ENCODE results near the gene STEAP3. TPM values are rescaled to one million over a fixed set of nuclear protein-coding genes. Genes with fewer than 3 reads are reported as not detected.

Gene STEAP3
- total and polyA plus RNA-seq, 2 donors (not counting 3 experiments of a cell fraction or from before 2014, with no cell fraction given): 8.6 to 17.4 TPM

DNA sequence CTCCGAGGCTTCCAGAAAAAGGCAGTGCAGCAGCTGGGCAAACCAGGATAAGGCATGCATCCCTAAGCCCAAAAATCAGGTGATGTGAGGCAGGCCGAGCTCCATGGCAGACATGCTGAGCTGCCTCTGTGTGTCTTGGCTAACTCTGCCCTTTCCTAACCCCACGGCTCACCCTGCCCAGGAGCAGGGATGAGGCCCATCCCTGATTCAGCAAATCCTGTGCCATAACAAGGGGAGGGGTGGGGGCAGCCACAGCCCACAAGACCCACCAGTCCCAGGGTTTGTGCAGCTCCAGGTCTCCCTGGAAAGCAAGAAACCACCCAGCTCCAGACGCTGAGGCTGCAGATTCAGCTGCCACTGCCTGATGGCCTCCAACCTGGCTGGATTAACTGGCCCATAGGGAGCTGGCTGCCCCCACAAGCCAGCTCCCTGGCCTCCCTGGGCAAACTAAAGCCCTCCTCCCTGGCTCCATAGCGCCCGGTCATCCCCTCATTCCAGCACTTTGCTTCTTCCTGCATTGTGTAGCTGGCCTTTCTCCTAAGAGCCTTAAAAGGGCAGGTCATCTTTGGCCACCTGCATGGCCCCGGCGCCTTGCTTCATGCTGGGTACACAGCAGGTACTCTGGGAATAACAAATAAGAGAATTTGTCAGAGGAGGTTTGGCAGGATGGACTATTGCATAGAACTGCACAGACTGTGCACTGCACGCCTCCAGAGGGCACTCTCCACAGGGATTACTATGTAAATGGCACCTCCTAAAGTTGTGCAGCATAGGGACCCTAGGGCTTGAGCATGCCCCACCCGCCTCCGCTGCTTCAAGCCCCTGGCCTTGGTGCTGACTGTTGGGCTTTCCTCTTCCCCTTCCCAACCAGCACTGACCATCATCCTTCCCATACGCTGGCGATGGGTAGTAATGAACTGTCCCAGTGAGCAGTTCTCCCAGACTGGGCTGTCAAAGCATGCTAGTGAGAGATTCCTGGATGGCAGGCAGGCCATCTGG is 10.7 kb downstream of the STEAP3 start:
- Histone ChIP-seq H3K4me3 (replicated peaks in 1 of 3; ENCODE audit: insufficient read depth in 1 of 3, low read depth in 1 of 3, low read length in 3 of 3) (no peak overlapping the region), H3K9ac (replicated peaks; ENCODE audit: extremely low read depth, insufficient read depth, low read length) (no peak overlapping the region), H3K4me1 (ENCODE audit: control insufficient read depth, extremely low read depth, insufficient read depth, low read length) (no peaks in the 10 kb centered on the region), H2AFZ (ENCODE audit: low read depth, low read length) (no peak overlapping the region), H4K20me1 (replicated peaks; ENCODE audit: control insufficient read depth, extremely low read depth, insufficient read depth, low read length) (no peaks in the 10 kb centered on the region), H3K79me2 (ENCODE audit: control insufficient read depth, insufficient read depth, low read length) (peaks cover 7% of the 10 kb centered on the region), H3K27ac (ENCODE audit: insufficient read depth, low read depth, low read length) (no peak overlapping the region), H3K9me1 (replicated peaks; ENCODE audit: control insufficient read depth, extremely low read depth, insufficient read depth, low read length) (no peaks in the 10 kb centered on the region), H3K4me2 (ENCODE audit: insufficient read depth, low read length) (no peak overlapping the region), H3K27me3 (ENCODE audit: control insufficient read depth in 2 of 2, insufficient read depth in 2 of 2, low read length in 2 of 2) (no peaks in the 10 kb centered on the region), H3K9me3 (replicated peaks; ENCODE audit: control insufficient read depth, insufficient read depth, low read length) (no peaks in the 10 kb centered on the region), H3K36me3 (ENCODE audit: control insufficient read depth in 2 of 2, extremely low read depth in 1 of 2, insufficient read depth in 2 of 2, low read length in 2 of 2) (no peaks in the 10 kb centered on the region)
- DNase-seq (ENCODE audit: low read depth, low spot score): peak; percentile 30
- FAIRE-seq: no peak
- intact Hi-C loops (cut with micrococcal nuclease): loop anchor here (1.0 to 5.0 kb wide), 2 partner anchors 31 to 58 kb away; no protein-coding TSS in a partner anchor
- ChIA-PET POLR2A (no interaction called here), CTCF (interaction anchor here (1.0 to 3.2 kb wide), 9 partner anchors 9 to 68 kb away, joined by 3 to 22 read pairs (median 5); partner anchors contain the start of gene STEAP3)
- dilution Hi-C loops (cut with MboI; ENCODE audit: extremely low pct_ligation_motif_present, low sequenced_read_pairs): no loop called here
- no TSS peak for BruUV-seq (replicated peaks)
- TF ChIP-seq, protein P1, sequence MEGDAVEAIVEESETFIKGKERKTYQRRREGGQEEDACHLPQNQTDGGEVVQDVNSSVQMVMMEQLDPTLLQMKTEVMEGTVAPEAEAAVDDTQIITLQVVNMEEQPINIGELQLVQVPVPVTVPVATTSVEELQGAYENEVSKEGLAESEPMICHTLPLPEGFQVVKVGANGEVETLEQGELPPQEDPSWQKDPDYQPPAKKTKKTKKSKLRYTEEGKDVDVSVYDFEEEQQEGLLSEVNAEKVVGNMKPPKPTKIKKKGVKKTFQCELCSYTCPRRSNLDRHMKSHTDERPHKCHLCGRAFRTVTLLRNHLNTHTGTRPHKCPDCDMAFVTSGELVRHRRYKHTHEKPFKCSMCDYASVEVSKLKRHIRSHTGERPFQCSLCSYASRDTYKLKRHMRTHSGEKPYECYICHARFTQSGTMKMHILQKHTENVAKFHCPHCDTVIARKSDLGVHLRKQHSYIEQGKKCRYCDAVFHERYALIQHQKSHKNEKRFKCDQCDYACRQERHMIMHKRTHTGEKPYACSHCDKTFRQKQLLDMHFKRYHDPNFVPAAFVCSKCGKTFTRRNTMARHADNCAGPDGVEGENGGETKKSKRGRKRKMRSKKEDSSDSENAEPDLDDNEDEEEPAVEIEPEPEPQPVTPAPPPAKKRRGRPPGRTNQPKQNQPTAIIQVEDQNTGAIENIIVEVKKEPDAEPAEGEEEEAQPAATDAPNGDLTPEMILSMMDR (IDR thresholded peaks at IDR 0.05; ENCODE audit: extremely low read depth in 1 of 2, insufficient read depth in 1 of 2, low read depth in 1 of 2, low read length in 2 of 2): peak; percentile 43 to 58
- TF ChIP-seq POLR2A (IDR thresholded peaks at IDR 0.05; ENCODE audit: low read depth, low read length): no peak

GRCh38 chr2:119236796-119237195 is 13.2 kb downstream of the STEAP3 start:
- Histone ChIP-seq H3K27ac (ENCODE audit: insufficient read depth, low read depth, low read length) (no peak overlapping the region), H3K9me3 (replicated peaks; ENCODE audit: control insufficient read depth, insufficient read depth, low read length) (no peaks in the 10 kb centered on the region), H3K27me3 (ENCODE audit: control insufficient read depth in 2 of 2, insufficient read depth in 2 of 2, low read length in 2 of 2) (no peaks in the 10 kb centered on the region), H3K79me2 (ENCODE audit: control insufficient read depth, insufficient read depth, low read length) (peaks cover 7% of the 10 kb centered on the region), H2AFZ (ENCODE audit: low read depth, low read length) (no peak overlapping the region), H3K9ac (replicated peaks; ENCODE audit: extremely low read depth, insufficient read depth, low read length) (no peak overlapping the region), H3K4me3 (replicated peaks in 1 of 3; ENCODE audit: insufficient read depth in 1 of 3, low read depth in 1 of 3, low read length in 3 of 3) (no peak overlapping the region), H4K20me1 (replicated peaks; ENCODE audit: control insufficient read depth, extremely low read depth, insufficient read depth, low read length) (no peaks in the 10 kb centered on the region), H3K36me3 (ENCODE audit: control insufficient read depth in 2 of 2, extremely low read depth in 1 of 2, insufficient read depth in 2 of 2, low read length in 2 of 2) (no peaks in the 10 kb centered on the region), H3K4me1 (ENCODE audit: control insufficient read depth, extremely low read depth, insufficient read depth, low read length) (no peaks in the 10 kb centered on the region), H3K9me1 (replicated peaks; ENCODE audit: control insufficient read depth, extremely low read depth, insufficient read depth, low read length) (no peaks in the 10 kb centered on the region), H3K4me2 (ENCODE audit: insufficient read depth, low read length) (no peak overlapping the region)
- DNase-seq (ENCODE audit: low read depth, low spot score): no peak
- ChIA-PET CTCF (interaction anchor here (1.2 kb wide), 1 partner anchor 10 kb away, joined by 3 read pairs; no protein-coding TSS in a partner anchor), POLR2A (no interaction called here)
- dilution Hi-C loops (cut with MboI; ENCODE audit: extremely low pct_ligation_motif_present, low sequenced_read_pairs) (no loop called here), intact Hi-C loops (cut with micrococcal nuclease) (no loop called here)
- TF ChIP-seq JUN (IDR thresholded peaks at IDR 0.05; ENCODE audit: borderline replicate concordance, insufficient read depth, insufficient read length, low read depth) (no peak), POLR2A (IDR thresholded peaks at IDR 0.05; ENCODE audit: low read depth, low read length) (no peak), EZH2 (IDR thresholded peaks at IDR 0.05; ENCODE audit: borderline replicate concordance, low read depth, low read length, severe bottlenecking) (no peak)
- TF ChIP-seq, protein P1 (IDR thresholded peaks at IDR 0.05; ENCODE audit: extremely low read depth in 1 of 2, insufficient read depth in 1 of 2, low read depth in 1 of 2, low read length in 2 of 2): no peak
- no peak for FAIRE-seq
- no TSS peak for BruUV-seq (replicated peaks)
